GM19099 (cell line): Measurements from ENCODE around the gene TFDP2.

Experiments
- POLR2A ChIP-seq: IDR thresholded peaks from 3 replicates; pipeline ENCODE4 v1.6.1; 2011; ENCODE audit warnings: low read depth; ENCODE audit not compliant: insufficient read length; ENCODE audit errors: extremely low read depth

The TFDP2 gene

DNA sequence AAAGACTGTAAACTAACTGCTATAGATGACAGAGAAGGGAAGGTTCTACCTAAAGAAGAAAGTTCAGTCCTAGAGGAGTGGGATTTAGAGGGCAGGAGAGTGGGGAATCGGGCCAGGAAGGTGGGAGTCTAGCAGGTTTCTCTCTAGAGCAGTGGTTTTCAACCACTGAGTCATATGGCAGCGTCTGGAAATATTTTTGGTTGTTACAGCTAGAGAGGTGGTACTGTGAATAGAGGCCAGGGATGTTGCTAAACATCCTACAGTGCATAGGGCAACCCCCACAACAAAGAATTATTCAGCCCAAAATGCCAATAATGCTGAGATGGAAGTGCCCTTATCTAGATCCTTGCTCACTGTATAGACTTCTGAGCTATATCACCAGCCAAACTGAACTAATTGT lies 244.2 kb downstream of the TFDP2 start:
- TF ChIP-seq POLR2A: no peak

DNA sequence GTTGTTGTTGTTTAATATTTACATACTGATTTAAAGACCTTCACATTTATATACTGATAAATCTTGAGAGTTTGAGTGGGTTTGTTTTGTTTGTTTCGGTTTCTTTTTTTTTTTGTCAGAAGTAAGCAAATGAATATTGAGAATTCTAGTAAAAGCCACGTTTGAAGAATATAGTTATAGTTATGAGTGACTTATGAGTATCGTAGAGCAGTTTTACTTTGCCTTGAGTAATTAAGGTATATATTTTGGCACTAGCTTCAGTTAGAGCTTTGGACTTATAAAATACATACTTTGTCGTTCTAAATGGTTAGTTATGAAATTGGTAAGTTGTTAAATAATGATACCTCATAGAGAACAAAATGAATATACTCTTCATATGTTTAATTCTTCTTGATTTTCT lies 245.1 kb downstream of the TFDP2 start:
- TF ChIP-seq POLR2A: no peak

GRCh38 chr3:141901914-141902313 lies 247.4 kb downstream of the TFDP2 start:
- no peak for TF ChIP-seq POLR2A

GRCh38 chr3:141900343-141900742 lies 249.0 kb downstream of the TFDP2 start:
- TF ChIP-seq POLR2A: no peak

DNA sequence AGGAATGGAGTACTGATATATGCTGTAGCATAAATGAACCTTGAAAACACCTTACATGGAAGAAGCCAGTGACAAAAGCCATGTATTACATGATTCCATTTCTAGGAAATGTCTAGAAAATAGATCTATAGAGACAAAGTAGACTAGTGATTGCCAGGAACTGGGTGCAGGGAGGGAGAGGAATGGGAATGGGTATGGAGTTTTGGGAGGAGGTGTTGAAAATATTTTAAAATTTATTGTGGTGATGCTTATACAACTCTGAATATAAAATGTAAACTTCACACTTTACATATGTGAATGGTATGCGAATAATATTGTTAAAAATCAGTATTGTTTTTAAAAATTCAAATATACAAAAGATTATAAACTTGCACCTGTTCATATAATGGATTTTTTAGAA lies 250.4 kb downstream of the TFDP2 start:
- TF ChIP-seq POLR2A: no peak

- no peak for TF ChIP-seq POLR2A
Measured at GRCh38 chr3:141895731-141896130, 253.6 kb downstream of the TFDP2 start.

GRCh38 chr3:141894524-141895176 lies 254.7 kb downstream of the TFDP2 start:
- no peak for TF ChIP-seq POLR2A
